Fibroblast of lung (primary cell): Measurements from ENCODE around the gene ZNF813. TPM values are rescaled to one million over a fixed set of nuclear protein-coding genes. Genes with fewer than 3 reads are reported as not detected.
"Not testable (repeated sequence)": the region's sequence is repeated elsewhere in the genome, so short reads cannot be mapped to it uniquely, and the experiment has no call there.

Experiments
- DNase-seq, 2 donors: peaks; one replicate each; pipeline versions ENCODE4 v3.0.0 to v3.0.0-alpha.2; 2010; ENCODE audit warnings: low read depth in 2 of 2
- H2AFZ ChIP-seq: 2 replicates; pipeline ENCODE4 v1.5.1; 2012; ENCODE audit warnings: low read length, control low read depth, inconsistent platforms
- H3K27ac ChIP-seq: 2 replicates; pipeline ENCODE4 v1.5.1; 2011; ENCODE audit warnings: low read length, control low read depth; ENCODE audit not compliant: insufficient read depth
- H3K27me3 ChIP-seq: 2 replicates; pipeline ENCODE4 v1.5.1; 2011; ENCODE audit warnings: mild to moderate bottlenecking, low read length; ENCODE audit not compliant: control insufficient read depth, insufficient read depth
- H3K36me3 ChIP-seq: 2 replicates; pipeline ENCODE4 v1.5.1; 2011; ENCODE audit warnings: low read length; ENCODE audit not compliant: control insufficient read depth, insufficient read depth
- H3K4me1 ChIP-seq: 2 replicates; pipeline ENCODE4 v1.5.1; 2011; ENCODE audit warnings: low read length; ENCODE audit not compliant: control insufficient read depth, insufficient read depth; ENCODE audit errors: extremely low read depth
- H3K4me2 ChIP-seq: 2 replicates; pipeline ENCODE4 v1.5.1; 2011; ENCODE audit warnings: low read length, control low read depth; ENCODE audit not compliant: insufficient read depth; ENCODE audit errors: extremely low read depth
- H3K4me3 ChIP-seq, 4 experiments: fragments of 200-600 bp in 1 of 4; sonication (generic) in 1 of 4; replicated peaks in 1 of 4; 2 replicates each; pipeline ENCODE4 v1.5.1; 2011 to 2016; ENCODE audit warnings: low read length in 4 of 4, low read depth in 3 of 4, mild to moderate bottlenecking in 3 of 4, control low read depth in 2 of 4, inconsistent platforms in 1 of 4, mixed read lengths in 1 of 4; ENCODE audit not compliant: insufficient read depth in 1 of 4; ENCODE audit errors: control extremely low read depth in 1 of 4
- H3K79me2 ChIP-seq: 2 replicates; pipeline ENCODE4 v1.5.1; 2012; ENCODE audit warnings: mild to moderate bottlenecking, low read length, inconsistent platforms; ENCODE audit not compliant: control insufficient read depth, insufficient read depth
- H3K9ac ChIP-seq: 2 replicates; pipeline ENCODE4 v1.5.1; 2011; ENCODE audit warnings: mild to moderate bottlenecking, low read length, control low read depth; ENCODE audit not compliant: insufficient read depth
- H3K9me3 ChIP-seq: 2 replicates; pipeline ENCODE4 v1.5.1; 2012; ENCODE audit warnings: low read depth, low read length; ENCODE audit not compliant: control insufficient read depth, insufficient read depth
- H4K20me1 ChIP-seq: 2 replicates; pipeline ENCODE4 v1.5.1; 2011; ENCODE audit warnings: low read length; ENCODE audit not compliant: control insufficient read depth, insufficient read depth; ENCODE audit errors: extremely low read depth
- EZH2 ChIP-seq: IDR thresholded peaks from 2 replicates; pipeline ENCODE4 v1.5.1; 2012; ENCODE audit warnings: low read length, control low read depth, mild to moderate bottlenecking; ENCODE audit errors: missing control alignments
- polyA minus RNA-seq: library from RNA; depleted of rRNA, polyadenylated mRNA; stranded (reverse); fragments of >200 nt; gene quantifications from 2 replicates; pipeline ENCODE4 v1.2.3, GENCODE V29; 2011; ENCODE audit warnings: low replicate concordance
- polyA plus RNA-seq, 2 donors: library from polyadenylated mRNA; depleted of rRNA in 1 of 2; stranded (reverse) in 1 of 2; unstranded in 1 of 2; fragments of >200 nt; gene quantifications; 2 replicates each; pipeline ENCODE4 v1.2.1, GENCODE V29; 2011 to 2012; ENCODE audit warnings: missing spikeins in 1 of 2
- total RNA-seq: library from RNA; depleted of rRNA; stranded (reverse); fragments of >200 nt; gene quantifications from 2 replicates; pipeline ENCODE4 v1.2.1, GENCODE V29; 2014
- TF ChIP-seq, protein P1 (sequence below), 2 donors: IDR thresholded peaks in 1 of 2; conservative IDR thresholded peaks in 1 of 2; 1 replicate in 1 of 2; 2 replicates in 1 of 2; pipeline ENCODE4 v1.5.1; 2011 to 2012; ENCODE audit warnings: low read length in 2 of 2, control low read depth in 1 of 2, inconsistent platforms in 1 of 2, low read depth in 1 of 2, mild to moderate bottlenecking in 1 of 2

ZNF813 gene
- total RNA-seq (3.6 and 3.9 TPM in 2 replicates), polyA plus RNA-seq (1.4 and 1.8 TPM in 2 replicates), polyA minus RNA-seq (0.04 and 0.24 TPM in 2 replicates)
- 1.5 and 1.6 TPM in 2 replicates for polyA plus RNA-seq (2012)

DNA sequence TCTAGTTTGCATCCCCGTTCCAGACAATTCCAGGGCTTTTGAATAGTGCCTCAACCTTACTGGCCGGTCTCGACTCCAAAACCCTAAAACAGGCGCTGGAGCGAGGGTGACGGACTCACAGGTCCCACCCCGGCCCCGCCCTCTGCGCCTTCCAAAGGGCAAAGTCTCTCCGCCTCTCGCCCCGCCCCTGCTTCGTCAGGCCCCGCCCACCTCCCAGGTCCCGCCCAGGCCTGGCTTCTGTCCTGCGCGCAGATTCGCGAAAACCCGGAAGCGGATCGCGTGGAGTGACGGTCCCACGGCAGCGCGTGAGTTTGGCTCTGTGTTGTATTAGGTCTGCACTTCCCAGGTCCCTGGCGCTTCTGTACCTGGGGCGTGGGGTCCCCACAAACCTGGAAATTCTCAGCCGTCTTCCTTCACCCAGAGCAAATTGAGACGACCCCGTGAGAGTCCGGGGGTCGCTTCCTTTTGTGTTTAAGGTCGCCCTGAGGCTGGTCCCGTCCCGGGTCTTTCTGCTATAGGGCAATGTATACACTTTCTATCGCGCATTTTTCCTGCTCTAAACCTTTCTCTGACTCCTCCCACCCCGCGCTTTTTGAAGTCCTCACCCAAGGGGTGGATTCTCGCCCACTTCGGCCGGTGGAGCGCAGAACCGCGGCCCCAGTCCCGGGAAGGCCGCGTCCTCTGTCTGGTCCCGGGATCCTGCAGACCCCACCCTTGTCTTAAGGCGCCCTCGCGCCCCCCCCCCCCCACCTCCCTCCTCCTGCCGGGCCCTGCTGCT is at the start of gene ZNF813:
TSS of gene ZNF813 (plus strand) at position 249 of the 778 bp plus-strand sequence. CDS start 16,090 bp downstream, outside the sequence.
- Histone ChIP-seq H3K36me3 (no peaks in the 10 kb centered on the region), H3K27me3 (no peaks in the 10 kb centered on the region), H3K4me2 (peak within 1 kb of the TSS; percentile 87), H3K27ac (peak within 1 kb of the TSS; percentile 67), H3K4me1 (no peaks in the 10 kb centered on the region), H3K9ac (peak within 1 kb of the TSS; percentile 66), H3K79me2 (no peaks in the 10 kb centered on the region), H2AFZ (peak within 1 kb of the TSS; percentile 91), H3K9me3 (no peaks in the 10 kb centered on the region), H3K4me3 (peak within 1 kb of the TSS; percentile 63 to 81 (median 78)), H4K20me1 (no peaks in the 10 kb centered on the region)
- DNase-seq, result peak; percentile 76 to 86
- TF ChIP-seq, protein P1, sequence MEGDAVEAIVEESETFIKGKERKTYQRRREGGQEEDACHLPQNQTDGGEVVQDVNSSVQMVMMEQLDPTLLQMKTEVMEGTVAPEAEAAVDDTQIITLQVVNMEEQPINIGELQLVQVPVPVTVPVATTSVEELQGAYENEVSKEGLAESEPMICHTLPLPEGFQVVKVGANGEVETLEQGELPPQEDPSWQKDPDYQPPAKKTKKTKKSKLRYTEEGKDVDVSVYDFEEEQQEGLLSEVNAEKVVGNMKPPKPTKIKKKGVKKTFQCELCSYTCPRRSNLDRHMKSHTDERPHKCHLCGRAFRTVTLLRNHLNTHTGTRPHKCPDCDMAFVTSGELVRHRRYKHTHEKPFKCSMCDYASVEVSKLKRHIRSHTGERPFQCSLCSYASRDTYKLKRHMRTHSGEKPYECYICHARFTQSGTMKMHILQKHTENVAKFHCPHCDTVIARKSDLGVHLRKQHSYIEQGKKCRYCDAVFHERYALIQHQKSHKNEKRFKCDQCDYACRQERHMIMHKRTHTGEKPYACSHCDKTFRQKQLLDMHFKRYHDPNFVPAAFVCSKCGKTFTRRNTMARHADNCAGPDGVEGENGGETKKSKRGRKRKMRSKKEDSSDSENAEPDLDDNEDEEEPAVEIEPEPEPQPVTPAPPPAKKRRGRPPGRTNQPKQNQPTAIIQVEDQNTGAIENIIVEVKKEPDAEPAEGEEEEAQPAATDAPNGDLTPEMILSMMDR (conservative IDR thresholded peaks at IDR 0.05 in 1 of 2, IDR thresholded peaks at IDR 0.05 in 1 of 2; ENCODE audit: low read depth in 1 of 2, low read length in 2 of 2), result no peak
- no peak for TF ChIP-seq EZH2

DNA sequence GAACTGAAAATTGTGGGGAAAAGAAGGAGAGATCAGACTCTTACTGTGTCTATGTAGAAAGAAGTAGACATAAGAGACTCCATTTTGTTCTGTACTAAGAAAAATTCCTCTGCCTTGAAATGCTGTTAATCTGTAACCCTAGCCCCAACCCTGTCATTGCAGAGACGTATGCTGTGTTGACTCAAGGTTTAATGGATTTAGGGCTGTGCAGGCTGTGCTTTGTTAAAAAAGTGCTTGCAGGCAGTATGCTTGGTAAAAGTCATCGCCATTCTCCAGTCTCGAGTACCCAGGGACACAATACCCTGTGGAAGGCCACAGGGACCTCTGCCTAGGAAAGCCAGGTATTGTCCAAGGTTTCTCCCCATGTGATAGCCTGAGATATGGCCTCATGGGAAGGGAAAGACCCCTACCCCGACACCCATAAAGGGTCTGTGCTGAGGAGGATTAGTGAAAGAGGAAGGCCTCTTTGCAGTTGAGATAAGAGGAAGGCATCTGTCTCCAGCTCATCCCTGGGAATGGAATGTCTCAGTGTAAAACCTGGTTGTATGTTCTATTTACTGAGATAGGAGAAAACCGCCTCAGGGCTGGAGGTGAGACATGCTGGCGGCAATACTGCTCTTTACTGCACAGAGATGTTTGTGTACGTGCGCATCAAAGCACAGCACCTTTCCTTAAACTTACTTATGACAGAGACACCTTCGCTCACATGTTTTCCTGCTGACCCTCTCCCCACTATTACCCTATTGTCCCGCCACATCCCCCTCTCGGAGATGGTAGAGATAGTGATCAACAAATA is 46.8 kb upstream of the ZNF813 start:
- H3K27me3 ChIP-seq, H3K4me3 ChIP-seq, H3K9me3 ChIP-seq, DNase-seq, H3K9ac ChIP-seq, H3K27ac ChIP-seq, H3K4me1 ChIP-seq, H3K79me2 ChIP-seq, H4K20me1 ChIP-seq, H3K36me3 ChIP-seq, H2AFZ ChIP-seq, H3K4me2 ChIP-seq: not testable (repeated sequence)

DNA sequence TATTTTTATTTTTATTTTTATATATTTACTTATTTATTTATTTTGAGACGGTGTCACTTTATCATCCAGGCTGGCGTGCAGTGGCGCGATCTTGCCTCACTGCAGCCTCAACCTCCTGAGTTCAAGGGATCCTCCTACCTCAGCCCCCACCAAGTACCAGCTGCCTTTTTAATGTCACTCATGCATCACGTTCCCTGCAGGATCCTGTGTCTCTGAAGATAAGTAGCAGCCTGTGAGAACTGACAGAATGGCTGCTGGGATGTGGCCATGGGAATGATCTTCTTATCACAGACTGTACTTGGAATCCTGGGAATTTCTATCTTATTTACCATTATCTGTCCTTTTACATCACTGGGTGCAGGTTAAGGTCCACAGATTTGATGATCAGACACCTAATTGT is 45.0 kb upstream of the ZNF813 start:
- no peaks in the 10 kb centered on the region for H3K36me3 ChIP-seq
- H3K27ac ChIP-seq, result no peak overlapping the region
- TF ChIP-seq, protein P1 (conservative IDR thresholded peaks at IDR 0.05 in 1 of 2, IDR thresholded peaks at IDR 0.05 in 1 of 2; ENCODE audit: low read depth in 1 of 2, low read length in 2 of 2), result no peak
- no peak for TF ChIP-seq EZH2
- H4K20me1 ChIP-seq, result no peaks in the 10 kb centered on the region
- no peak overlapping the region for H3K4me2 ChIP-seq
- no peaks in the 10 kb centered on the region for H3K27me3 ChIP-seq
- H2AFZ ChIP-seq, result no peak overlapping the region
- H3K9me3 ChIP-seq, result no peaks in the 10 kb centered on the region
- no peaks in the 10 kb centered on the region for H3K79me2 ChIP-seq
- no peak overlapping the region for H3K4me3 ChIP-seq
- no peak overlapping the region for H3K9ac ChIP-seq
- H3K4me1 ChIP-seq, result no peaks in the 10 kb centered on the region
- DNase-seq, result no peak

DNA sequence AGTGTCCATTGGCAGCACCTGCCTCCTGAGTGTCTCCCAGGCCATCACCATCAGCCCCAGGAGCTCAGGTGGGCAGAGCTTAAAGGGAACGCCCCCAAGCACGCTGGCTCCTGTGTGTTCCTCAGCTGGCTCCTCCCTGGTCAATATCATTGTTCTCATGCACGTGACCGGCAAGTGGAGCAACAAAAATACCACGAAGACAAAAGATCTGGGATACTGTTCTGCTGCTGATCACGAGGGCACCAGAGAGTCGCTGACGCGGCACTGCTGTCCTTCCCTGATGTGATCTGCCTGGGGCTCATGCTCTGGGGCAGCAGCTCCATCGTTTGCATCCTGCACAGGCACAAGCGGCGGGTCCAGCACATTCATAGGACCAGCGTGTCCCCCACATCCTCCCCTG is 44.5 kb upstream of the ZNF813 start:
- not testable (repeated sequence) for H3K4me1 ChIP-seq, H3K9ac ChIP-seq, H3K27me3 ChIP-seq, H3K4me2 ChIP-seq, H3K9me3 ChIP-seq, H3K36me3 ChIP-seq, H3K4me3 ChIP-seq, H2AFZ ChIP-seq, DNase-seq, H3K27ac ChIP-seq, H4K20me1 ChIP-seq, H3K79me2 ChIP-seq

DNA sequence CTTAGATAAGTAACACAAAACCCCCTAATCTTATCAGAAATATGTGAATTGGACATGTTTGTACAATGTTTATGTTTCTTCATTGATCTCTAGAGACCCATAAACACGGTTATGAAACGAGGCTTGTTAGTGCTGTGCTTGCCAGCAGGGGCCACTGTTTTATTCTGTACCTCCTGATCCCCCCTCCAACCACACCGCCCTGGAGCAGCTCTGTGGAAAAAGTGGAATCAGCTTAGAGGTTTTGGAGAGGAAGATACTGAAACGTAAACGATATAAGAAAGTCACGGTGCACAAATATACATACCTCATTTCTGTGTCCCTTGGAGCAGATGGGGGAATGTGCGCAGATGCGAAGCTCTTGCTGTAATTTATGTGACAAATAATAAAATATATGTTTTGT is 43.9 kb upstream of the ZNF813 start:
- not testable (repeated sequence) for H3K4me1 ChIP-seq, H3K9me3 ChIP-seq, H2AFZ ChIP-seq, H3K27ac ChIP-seq, H3K27me3 ChIP-seq, H3K9ac ChIP-seq, H3K79me2 ChIP-seq, H4K20me1 ChIP-seq, H3K4me2 ChIP-seq, H3K36me3 ChIP-seq, H3K4me3 ChIP-seq
- peak; percentile 14 for DNase-seq
